GM12872 (cell line): ENCODE data around the gene ABLIM1.

ENCODE experiments used
- CTCF ChIP-seq: IDR thresholded peaks from 3 replicates; pipeline ENCODE4 v1.5.1; 2011; ENCODE audit warnings: low read depth, mild to moderate bottlenecking, low read length, moderate library complexity; ENCODE audit not compliant: insufficient read depth

Gene ABLIM1

GRCh38 chr10:114652402-114653368 is 5.4 kb downstream of the ABLIM1 start:
- TF ChIP-seq CTCF, result no peak

GRCh38 chr10:114650831-114651230 is 7.2 kb downstream of the ABLIM1 start:
- TF ChIP-seq CTCF, result no peak

- TF ChIP-seq CTCF, result no peak
Observed at GRCh38 chr10:114650266-114650665, 7.8 kb downstream of the ABLIM1 start.

- no peak for TF ChIP-seq CTCF
Observed at GRCh38 chr10:114649217-114649903, 8.7 kb downstream of the ABLIM1 start.

GRCh38 chr10:114648368-114648767 is 9.7 kb downstream of the ABLIM1 start:
- TF ChIP-seq CTCF, result no peak

- no peak for TF ChIP-seq CTCF
Observed at GRCh38 chr10:114647545-114648138, 10.4 kb downstream of the ABLIM1 start.

- no peak for TF ChIP-seq CTCF
Observed at GRCh38 chr10:114646426-114646825, 11.6 kb downstream of the ABLIM1 start.
